HepG2 (cell line): Measurements from ENCODE around the gene AGT. TPM values are rescaled to one million over a fixed set of nuclear protein-coding genes. Genes with fewer than 3 reads are reported as not detected.
A peak's percentile ranks its signal among the peaks of the same experiment; 100 is the strongest.

Source experiments
- ATM ChIP-seq: fragments of 450-650 bp; IDR thresholded peaks from 2 replicates; pipeline ENCODE4 v1.7.1; 2017; ENCODE audit warnings: mild to moderate bottlenecking, borderline replicate concordance
- ERF ChIP-seq: IDR thresholded peaks from 2 replicates; pipeline ENCODE4 v1.6.1; 2018; ENCODE audit warnings: missing biosample characterization, missing genetic modification reagents
- HDAC2 ChIP-seq: sonication (generic); formaldehyde crosslinking; IDR thresholded peaks from 2 replicates; pipeline ENCODE4 v1.4.0; 2020; ENCODE audit warnings: missing genetic modification reagents
- KLF6 ChIP-seq: IDR thresholded peaks from 2 replicates; pipeline ENCODE4 v1.8.0; 2016; ENCODE audit warnings: missing biosample characterization, missing genetic modification reagents
- MAF1 ChIP-seq: sonication (generic); formaldehyde crosslinking; IDR thresholded peaks from 2 replicates; pipeline ENCODE4 v1.5.0; 2020; ENCODE audit warnings: missing genetic modification reagents, borderline replicate concordance
- MEF2D ChIP-seq: sonication (generic); formaldehyde crosslinking; IDR thresholded peaks from 2 replicates; pipeline ENCODE4 v1.5.1; 2020; ENCODE audit warnings: mild to moderate bottlenecking, missing genetic modification reagents
- TBX3 ChIP-seq: fragments of 450-650 bp; IDR thresholded peaks from 2 replicates; pipeline ENCODE4 v1.6.1; 2017; ENCODE audit warnings: antibody characterized with exemption, mild to moderate bottlenecking, inconsistent platforms, borderline replicate concordance
- THAP11 ChIP-seq: IDR thresholded peaks from 2 replicates; pipeline ENCODE4 v1.6.1; 2016; ENCODE audit warnings: missing biosample characterization, missing genetic modification reagents
- ZNF296 ChIP-seq: sonication (generic); formaldehyde crosslinking; conservative IDR thresholded peaks from 2 replicates; pipeline ENCODE4 v1.5.0; 2020; ENCODE audit warnings: mild to moderate bottlenecking, missing genetic modification reagents
- ZNF383 ChIP-seq: sonication (generic); formaldehyde crosslinking; IDR thresholded peaks from 2 replicates; pipeline ENCODE4 v1.4.0; 2020; ENCODE audit warnings: missing genetic modification reagents, mild to moderate bottlenecking, borderline replicate concordance
- ZNF563 ChIP-seq: sonication (generic); formaldehyde crosslinking; IDR thresholded peaks from 2 replicates; pipeline ENCODE4 v1.8.0; 2022; ENCODE audit warnings: mild to moderate bottlenecking, moderate library complexity, missing genetic modification reagents
- ZNF746 ChIP-seq: sonication (generic); formaldehyde crosslinking; IDR thresholded peaks from 2 replicates; pipeline ENCODE4 v1.8.0; 2022; ENCODE audit warnings: mild to moderate bottlenecking, missing genetic modification reagents
- polyA plus RNA-seq, 8 experiments: library from polyadenylated mRNA; depleted of rRNA in 3 of 8; stranded (reverse) in 7 of 8; unstranded in 1 of 8; fragments of >200 nt; fragmentation: Illumina TruSeq in 4 of 8; extraction: Trizol in 4 of 8; gene quantifications; 2 replicates each; pipeline versions ENCODE4 v1.2.1 to v1.2.3, GENCODE V29; 2011 to 2016; ENCODE audit warnings: low read depth in 4 of 8, missing spikeins in 1 of 8, mixed read lengths in 1 of 8; ENCODE audit not compliant: insufficient read depth in 1 of 8
- total RNA-seq, 5 experiments: library from RNA; depleted of rRNA; stranded (reverse); fragments of >200 nt; fragmentation: Illumina TruSeq; extraction: Trizol; gene quantifications; 2 replicates each; pipeline ENCODE4 v1.2.3, GENCODE V29; 2016; ENCODE audit warnings: low read depth in 1 of 5
- TF ChIP-seq, protein P1 (sequence below): sonication (generic); formaldehyde crosslinking; conservative IDR thresholded peaks from 2 replicates; pipeline ENCODE4 v1.8.1; 2023; ENCODE audit warnings: missing genetic modification reagents
- TF ChIP-seq, protein P2 (sequence below): sonication (generic); formaldehyde crosslinking; IDR thresholded peaks from 2 replicates; pipeline ENCODE4 v1.4.0; 2020; ENCODE audit warnings: missing genetic modification reagents
- TF ChIP-seq, protein P3 (sequence below): sonication (generic); formaldehyde crosslinking; IDR thresholded peaks from 2 replicates; pipeline ENCODE4 v1.4.0; 2020; ENCODE audit warnings: missing genetic modification reagents
- TF ChIP-seq, protein P4 (sequence below): sonication (generic); formaldehyde crosslinking; IDR thresholded peaks from 2 replicates; pipeline ENCODE4 v1.4.0; 2020; ENCODE audit warnings: low read depth, mild to moderate bottlenecking, missing genetic modification reagents
- TF ChIP-seq, protein P5 (sequence below): sonication (generic); formaldehyde crosslinking; IDR thresholded peaks from 2 replicates; pipeline ENCODE4 v1.5.1; 2020; ENCODE audit warnings: mild to moderate bottlenecking, missing genetic modification reagents, moderate library complexity
- TF ChIP-seq, protein P6 (sequence below): sonication (generic); formaldehyde crosslinking; IDR thresholded peaks from 2 replicates; pipeline ENCODE4 v1.8.0; 2022; ENCODE audit warnings: mild to moderate bottlenecking, missing genetic modification reagents; ENCODE audit not compliant: insufficient replicate concordance

AGT gene
- total and polyA plus RNA-seq, 2 of the 13 experiments (the other 11 are each of a cell fraction or from before 2014, with no cell fraction given), result 892 to 2,071 TPM

DNA sequence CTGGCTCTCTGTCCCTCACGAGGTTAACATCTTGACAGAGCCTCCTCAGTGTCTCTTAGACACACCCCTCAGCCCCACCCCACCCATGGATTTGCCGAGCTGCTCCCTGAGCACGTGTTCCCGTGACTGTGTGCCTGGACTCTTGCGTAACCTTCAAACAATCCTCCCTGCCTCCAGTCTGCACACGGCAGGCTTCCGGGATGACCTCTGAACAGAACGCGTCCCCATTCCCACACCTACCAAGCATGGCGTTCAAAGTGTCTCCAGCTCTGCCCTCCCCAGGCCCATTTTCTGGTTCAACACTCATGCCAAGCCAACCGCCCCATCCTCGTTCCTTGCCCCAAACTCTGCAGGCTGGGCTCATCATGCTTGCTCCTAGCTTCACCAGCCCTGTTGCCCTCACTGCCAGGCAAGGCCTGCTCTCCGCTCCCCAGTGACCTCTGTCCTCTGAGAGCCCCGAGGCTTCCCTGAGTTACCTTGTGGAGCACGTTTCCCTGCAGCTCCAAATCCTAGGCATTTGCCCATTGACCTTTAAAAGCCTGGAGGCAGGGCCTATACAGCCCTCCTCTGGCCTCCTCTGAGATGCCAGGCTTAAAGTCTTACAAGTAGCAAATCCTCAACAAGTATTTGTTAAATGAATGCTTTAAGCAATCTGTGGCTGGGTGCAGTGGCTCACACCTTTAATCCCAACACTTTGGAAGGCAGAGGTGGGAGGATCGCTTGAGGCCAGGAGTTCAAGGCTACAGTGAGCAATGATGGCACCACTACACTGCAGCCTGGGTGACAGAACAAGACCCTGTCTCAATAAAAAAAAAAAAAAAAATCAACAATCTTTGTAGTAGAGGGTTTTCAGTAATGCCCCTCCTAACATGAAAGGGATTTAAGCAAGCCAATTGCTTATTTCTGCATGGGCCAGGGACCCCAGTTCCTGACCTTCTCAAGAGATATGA lies 5.0 kb downstream of the AGT start (continued):
- TF ChIP-seq, protein P1, sequence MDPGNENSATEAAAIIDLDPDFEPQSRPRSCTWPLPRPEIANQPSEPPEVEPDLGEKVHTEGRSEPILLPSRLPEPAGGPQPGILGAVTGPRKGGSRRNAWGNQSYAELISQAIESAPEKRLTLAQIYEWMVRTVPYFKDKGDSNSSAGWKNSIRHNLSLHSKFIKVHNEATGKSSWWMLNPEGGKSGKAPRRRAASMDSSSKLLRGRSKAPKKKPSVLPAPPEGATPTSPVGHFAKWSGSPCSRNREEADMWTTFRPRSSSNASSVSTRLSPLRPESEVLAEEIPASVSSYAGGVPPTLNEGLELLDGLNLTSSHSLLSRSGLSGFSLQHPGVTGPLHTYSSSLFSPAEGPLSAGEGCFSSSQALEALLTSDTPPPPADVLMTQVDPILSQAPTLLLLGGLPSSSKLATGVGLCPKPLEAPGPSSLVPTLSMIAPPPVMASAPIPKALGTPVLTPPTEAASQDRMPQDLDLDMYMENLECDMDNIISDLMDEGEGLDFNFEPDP (CRISPR knock-in tag), result no peak
- TF ChIP-seq, protein P2, sequence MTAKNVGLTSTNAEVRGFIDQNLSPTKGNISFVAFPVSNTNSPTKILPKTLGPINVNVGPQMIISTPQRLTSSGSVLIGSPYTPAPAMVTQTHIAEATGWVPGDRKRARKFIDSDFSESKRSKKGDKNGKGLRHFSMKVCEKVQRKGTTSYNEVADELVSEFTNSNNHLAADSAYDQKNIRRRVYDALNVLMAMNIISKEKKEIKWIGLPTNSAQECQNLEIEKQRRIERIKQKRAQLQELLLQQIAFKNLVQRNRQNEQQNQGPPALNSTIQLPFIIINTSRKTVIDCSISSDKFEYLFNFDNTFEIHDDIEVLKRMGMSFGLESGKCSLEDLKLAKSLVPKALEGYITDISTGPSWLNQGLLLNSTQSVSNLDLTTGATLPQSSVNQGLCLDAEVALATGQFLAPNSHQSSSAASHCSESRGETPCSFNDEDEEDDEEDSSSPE (CRISPR knock-in tag), result peak; percentile 65; the same call in 1 of the 2 replicates
- TF ChIP-seq ZNF296 (CRISPR knock-in tag) (peak; percentile 87; the same call in 1 of the 2 replicates), HDAC2 (CRISPR knock-in tag) (peak; percentile 98), THAP11 (CRISPR knock-in tag) (peak; percentile 78), ATM (no peak), ZNF746 (peak; percentile 94), MEF2D (peak; percentile 79), MAF1 (CRISPR knock-in tag) (no peak), ERF (peak; percentile 84), TBX3 (peak; percentile 57; the same call in 1 of the 2 replicates), ZNF563 (CRISPR knock-in tag) (peak; percentile 82; the same call in 1 of the 2 replicates), ZNF383 (CRISPR knock-in tag) (no peak), KLF6 (CRISPR knock-in tag) (peak; percentile 88)
- TF ChIP-seq, protein P3, sequence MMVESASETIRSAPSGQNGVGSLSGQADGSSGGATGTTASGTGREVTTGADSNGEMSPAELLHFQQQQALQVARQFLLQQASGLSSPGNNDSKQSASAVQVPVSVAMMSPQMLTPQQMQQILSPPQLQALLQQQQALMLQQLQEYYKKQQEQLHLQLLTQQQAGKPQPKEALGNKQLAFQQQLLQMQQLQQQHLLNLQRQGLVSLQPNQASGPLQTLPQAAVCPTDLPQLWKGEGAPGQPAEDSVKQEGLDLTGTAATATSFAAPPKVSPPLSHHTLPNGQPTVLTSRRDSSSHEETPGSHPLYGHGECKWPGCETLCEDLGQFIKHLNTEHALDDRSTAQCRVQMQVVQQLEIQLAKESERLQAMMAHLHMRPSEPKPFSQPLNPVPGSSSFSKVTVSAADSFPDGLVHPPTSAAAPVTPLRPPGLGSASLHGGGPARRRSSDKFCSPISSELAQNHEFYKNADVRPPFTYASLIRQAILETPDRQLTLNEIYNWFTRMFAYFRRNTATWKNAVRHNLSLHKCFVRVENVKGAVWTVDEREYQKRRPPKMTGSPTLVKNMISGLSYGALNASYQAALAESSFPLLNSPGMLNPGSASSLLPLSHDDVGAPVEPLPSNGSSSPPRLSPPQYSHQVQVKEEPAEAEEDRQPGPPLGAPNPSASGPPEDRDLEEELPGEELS, result peak; percentile 93
- TF ChIP-seq, protein P4, sequence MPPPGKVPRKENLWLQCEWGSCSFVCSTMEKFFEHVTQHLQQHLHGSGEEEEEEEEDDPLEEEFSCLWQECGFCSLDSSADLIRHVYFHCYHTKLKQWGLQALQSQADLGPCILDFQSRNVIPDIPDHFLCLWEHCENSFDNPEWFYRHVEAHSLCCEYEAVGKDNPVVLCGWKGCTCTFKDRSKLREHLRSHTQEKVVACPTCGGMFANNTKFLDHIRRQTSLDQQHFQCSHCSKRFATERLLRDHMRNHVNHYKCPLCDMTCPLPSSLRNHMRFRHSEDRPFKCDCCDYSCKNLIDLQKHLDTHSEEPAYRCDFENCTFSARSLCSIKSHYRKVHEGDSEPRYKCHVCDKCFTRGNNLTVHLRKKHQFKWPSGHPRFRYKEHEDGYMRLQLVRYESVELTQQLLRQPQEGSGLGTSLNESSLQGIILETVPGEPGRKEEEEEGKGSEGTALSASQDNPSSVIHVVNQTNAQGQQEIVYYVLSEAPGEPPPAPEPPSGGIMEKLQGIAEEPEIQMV (CRISPR knock-in tag), result peak; percentile 78; the same call in 1 of the 2 replicates
- TF ChIP-seq, protein P5, sequence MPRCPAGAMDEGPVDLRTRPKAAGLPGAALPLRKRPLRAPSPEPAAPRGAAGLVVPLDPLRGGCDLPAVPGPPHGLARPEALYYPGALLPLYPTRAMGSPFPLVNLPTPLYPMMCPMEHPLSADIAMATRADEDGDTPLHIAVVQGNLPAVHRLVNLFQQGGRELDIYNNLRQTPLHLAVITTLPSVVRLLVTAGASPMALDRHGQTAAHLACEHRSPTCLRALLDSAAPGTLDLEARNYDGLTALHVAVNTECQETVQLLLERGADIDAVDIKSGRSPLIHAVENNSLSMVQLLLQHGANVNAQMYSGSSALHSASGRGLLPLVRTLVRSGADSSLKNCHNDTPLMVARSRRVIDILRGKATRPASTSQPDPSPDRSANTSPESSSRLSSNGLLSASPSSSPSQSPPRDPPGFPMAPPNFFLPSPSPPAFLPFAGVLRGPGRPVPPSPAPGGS (CRISPR knock-in tag), result peak; percentile 30; the same call in 1 of the 2 replicates
- TF ChIP-seq, protein P6, sequence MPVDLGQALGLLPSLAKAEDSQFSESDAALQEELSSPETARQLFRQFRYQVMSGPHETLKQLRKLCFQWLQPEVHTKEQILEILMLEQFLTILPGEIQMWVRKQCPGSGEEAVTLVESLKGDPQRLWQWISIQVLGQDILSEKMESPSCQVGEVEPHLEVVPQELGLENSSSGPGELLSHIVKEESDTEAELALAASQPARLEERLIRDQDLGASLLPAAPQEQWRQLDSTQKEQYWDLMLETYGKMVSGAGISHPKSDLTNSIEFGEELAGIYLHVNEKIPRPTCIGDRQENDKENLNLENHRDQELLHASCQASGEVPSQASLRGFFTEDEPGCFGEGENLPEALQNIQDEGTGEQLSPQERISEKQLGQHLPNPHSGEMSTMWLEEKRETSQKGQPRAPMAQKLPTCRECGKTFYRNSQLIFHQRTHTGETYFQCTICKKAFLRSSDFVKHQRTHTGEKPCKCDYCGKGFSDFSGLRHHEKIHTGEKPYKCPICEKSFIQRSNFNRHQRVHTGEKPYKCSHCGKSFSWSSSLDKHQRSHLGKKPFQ (CRISPR knock-in tag), result peak; percentile 54
